Neural progenitor cell (in vitro differentiated cells): Measurements from ENCODE around the gene LAYN.

ENCODE experiments used
- EZH2 ChIP-seq: fragments of 200-600 bp; sonication (generic); IDR thresholded peaks from 2 replicates; pipeline ENCODE4 v1.6.1; 2017; ENCODE audit warnings: antibody characterized with exemption, mild to moderate bottlenecking, moderate library complexity
- EZH2phosphoT487 ChIP-seq: fragments of 200-600 bp; sonication (generic); IDR thresholded peaks from 2 replicates; pipeline ENCODE4 v1.6.1; 2017; ENCODE audit warnings: antibody characterized with exemption
- TF ChIP-seq, protein P1 (sequence below): fragments of 200-600 bp; sonication (generic); IDR thresholded peaks from 2 replicates; pipeline ENCODE4 v1.5.1; 2017; ENCODE audit warnings: antibody characterized with exemption, mild to moderate bottlenecking

DNA sequence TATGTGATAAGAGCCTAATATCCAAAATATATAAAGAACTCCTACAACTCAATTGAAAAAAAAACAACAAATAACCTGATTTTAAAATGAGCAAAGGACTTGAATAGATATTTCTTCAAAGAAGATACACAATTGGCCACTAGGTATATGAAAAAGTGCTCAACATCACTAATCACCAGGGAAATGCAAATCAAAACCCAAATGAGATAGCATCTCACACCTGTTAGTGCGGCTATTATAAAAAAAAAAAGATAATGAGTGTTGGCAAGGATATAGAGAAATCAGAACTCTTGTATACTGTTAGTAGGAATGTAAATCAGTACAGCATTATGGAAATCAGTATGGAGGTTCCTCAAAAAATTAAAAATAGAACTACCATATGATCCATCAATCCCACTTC is 55.8 kb downstream of the LAYN start:
- TF ChIP-seq, protein P1, sequence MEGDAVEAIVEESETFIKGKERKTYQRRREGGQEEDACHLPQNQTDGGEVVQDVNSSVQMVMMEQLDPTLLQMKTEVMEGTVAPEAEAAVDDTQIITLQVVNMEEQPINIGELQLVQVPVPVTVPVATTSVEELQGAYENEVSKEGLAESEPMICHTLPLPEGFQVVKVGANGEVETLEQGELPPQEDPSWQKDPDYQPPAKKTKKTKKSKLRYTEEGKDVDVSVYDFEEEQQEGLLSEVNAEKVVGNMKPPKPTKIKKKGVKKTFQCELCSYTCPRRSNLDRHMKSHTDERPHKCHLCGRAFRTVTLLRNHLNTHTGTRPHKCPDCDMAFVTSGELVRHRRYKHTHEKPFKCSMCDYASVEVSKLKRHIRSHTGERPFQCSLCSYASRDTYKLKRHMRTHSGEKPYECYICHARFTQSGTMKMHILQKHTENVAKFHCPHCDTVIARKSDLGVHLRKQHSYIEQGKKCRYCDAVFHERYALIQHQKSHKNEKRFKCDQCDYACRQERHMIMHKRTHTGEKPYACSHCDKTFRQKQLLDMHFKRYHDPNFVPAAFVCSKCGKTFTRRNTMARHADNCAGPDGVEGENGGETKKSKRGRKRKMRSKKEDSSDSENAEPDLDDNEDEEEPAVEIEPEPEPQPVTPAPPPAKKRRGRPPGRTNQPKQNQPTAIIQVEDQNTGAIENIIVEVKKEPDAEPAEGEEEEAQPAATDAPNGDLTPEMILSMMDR = no peak
- TF ChIP-seq EZH2phosphoT487 = no peak
- TF ChIP-seq EZH2 = no peak
